GM18951 (cell line): ENCODE data around the gene SHMT1.
"Not testable (repeated sequence)": the region's sequence is repeated elsewhere in the genome, so short reads cannot be mapped to it uniquely, and the experiment has no call there.

ENCODE experiments used
- POLR2A ChIP-seq: IDR thresholded peaks from 4 replicates; pipeline ENCODE4 v1.6.1; 2011; ENCODE audit warnings: mild to moderate bottlenecking; ENCODE audit not compliant: insufficient read length, insufficient read depth; ENCODE audit errors: extremely low read depth
- in situ Hi-C: fragments of 300-500 bp; cut with MboI; formaldehyde crosslinking; loops from one replicate; pipeline ENCODE4 v1.12.0; 2022; ENCODE audit warnings: low sequenced_read_pairs, mixed read lengths, inconsistent platforms; ENCODE audit not compliant: unreplicated experiment

Gene SHMT1

GRCh38 chr17:18381953-18382245 lies 18.5 kb upstream of the SHMT1 start:
- TF ChIP-seq POLR2A = no peak
- in situ Hi-C loops = no loop called here

- in situ Hi-C loops = no loop called here
- no peak for TF ChIP-seq POLR2A
Observed at GRCh38 chr17:18381158-18381952, 18.0 kb upstream of the SHMT1 start.

GRCh38 chr17:18380471-18381157 lies 17.3 kb upstream of the SHMT1 start:
- no peak for TF ChIP-seq POLR2A
- in situ Hi-C loops = no loop called here

DNA sequence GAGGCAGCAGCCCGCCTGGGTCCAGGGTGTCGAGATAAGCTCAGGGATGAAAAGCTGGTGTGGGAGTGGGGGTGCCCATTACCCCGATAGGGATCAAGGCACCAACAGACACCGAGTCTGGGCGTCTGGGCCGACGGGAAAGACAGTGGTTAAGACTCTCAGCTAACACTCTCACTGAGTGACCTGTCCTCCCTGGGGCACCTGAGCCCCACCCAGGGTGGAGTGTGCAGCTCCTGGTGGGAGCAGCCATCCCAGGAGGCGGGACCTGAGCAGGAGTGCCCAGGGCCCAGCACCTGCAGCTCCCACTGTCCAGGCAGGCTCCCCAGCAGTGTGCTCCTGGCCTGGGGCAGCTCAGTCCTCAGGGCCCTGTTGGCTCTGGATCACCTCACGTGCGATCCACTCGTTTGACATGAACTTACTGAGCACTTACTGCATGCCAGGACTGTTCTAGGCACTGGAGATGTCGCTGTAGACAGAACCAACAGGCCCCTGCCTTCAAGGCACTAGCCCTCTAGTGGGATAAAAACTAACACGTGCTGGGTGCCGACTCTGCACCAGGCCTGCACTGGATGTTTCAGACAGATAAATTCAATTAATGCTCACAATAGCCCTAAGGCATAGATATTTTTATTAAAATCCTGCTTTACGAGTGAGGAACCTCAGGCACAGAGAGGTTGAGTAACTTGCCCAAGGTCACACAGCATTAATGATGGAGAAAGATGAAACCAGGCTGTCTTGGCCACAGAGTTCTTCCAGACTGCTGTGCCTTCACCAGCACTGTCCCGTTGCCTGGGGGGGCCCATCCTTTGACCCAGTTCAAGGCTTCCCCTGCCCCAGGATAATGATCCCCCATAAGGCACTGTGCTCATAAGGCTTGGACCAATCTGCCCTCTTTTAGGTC lies 16.1 kb upstream of the SHMT1 start:
- no peak for TF ChIP-seq POLR2A
- in situ Hi-C loops = no loop called here

DNA sequence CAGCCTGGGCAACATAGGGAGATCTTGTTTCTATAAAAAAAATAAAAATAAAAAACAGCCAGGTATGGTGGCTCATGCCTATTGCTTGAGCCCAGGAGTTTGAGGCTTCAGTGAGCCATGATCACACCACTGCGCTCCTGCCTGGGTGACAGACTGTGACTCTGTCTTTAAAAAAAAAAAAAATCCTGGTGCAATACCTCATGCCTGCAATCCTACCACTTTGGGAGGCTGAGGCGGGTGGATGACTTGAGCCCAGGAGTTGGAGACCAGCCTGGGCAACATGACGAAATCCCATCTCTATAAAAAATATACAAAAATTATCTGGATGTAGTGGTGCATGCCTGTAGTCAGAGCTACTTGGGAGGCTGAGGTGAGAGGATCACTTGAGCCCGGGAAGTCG lies 15.3 kb upstream of the SHMT1 start:
- in situ Hi-C loops = not testable (repeated sequence)

DNA sequence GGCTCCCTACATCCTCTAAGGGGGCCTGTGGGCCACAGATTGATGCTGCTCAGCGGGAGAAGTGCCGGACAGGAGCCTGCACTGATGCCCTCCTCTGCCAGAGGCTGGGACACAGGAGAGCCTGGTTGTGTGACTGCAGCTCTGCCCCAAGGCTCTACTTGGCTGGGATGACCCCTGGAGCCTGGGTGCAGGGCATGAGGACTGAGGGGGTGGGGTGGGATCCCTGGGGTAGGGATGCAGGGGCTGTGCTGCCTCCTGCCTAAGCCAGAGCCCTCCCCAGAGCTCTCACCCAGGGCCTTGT lies 14.8 kb upstream of the SHMT1 start:
- in situ Hi-C loops = no loop called here

GRCh38 chr17:18377437-18378204 lies 14.3 kb upstream of the SHMT1 start, which contains the start of gene EVPLL:
TSS of gene EVPLL (plus strand) at chr17:18377778. CDS start at chr17:18380938, 3,160 bp downstream.
- no peak for TF ChIP-seq POLR2A
- in situ Hi-C loops = no loop called here

More for the DNA sequence above, 14.8 kb upstream of the SHMT1 start:
- TF ChIP-seq POLR2A = no peak

DNA sequence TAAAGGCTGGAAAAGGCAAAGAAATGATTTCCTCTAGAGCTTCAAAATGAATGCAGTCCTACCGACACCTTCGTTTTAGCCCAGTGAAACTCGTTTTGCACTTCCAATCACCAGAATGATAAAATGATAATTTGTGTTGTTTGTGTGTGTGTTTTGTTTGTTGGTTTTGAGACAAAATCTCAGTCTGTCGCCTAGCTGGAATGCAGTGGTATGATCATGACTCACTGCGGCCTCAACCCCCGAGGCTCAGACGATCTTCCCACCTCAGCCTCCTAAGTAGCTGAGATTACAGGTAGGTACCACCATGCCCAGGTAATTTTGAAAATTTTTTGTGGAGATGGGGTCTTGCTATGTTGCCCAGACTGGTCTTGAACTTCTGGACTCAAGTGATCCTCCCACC lies 10.9 kb upstream of the SHMT1 start:
- no peak for TF ChIP-seq POLR2A
- in situ Hi-C loops = no loop called here

DNA sequence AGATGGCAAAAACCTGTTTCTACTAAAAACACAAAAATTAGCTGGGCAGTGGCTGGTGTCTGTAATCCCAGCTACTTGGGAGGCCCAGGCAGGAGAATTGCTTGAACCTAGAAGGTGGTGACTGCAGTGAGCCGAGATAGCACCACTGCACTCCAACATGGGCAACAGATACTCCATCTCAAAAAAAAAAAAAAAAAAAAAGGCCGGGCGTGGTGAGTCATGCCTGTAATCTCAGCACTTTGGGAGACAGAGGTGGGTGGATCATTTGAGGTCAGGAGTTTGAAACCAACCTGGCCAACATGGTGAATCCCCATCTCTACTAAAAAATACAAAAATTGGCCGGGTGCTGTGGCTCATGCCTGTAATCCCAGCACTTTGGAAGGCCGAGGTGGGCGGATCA lies 9.8 kb upstream of the SHMT1 start:
- in situ Hi-C loops = not testable (repeated sequence)

DNA sequence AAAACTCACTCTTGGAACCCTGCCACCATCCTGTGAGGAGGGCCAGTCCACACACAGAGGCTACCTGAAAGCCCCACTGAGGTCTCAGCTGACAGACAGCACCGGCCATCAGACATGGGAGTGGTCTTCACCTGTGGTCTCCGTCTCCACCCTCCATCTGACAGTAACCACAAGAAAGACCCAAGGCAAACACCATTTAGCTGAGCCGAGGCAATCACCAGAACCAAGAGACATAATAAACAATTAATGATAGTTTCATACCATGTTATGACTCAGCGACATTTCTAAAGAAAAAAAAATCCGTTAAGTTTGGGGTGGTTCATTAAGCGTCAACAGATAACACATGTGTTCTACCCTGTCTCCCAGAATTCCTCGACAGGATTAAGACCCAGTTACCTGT lies 8.1 kb upstream of the SHMT1 start:
- in situ Hi-C loops = no loop called here

GRCh38 chr17:18370761-18371160 lies 7.4 kb upstream of the SHMT1 start:
- no peak for TF ChIP-seq POLR2A
- in situ Hi-C loops = no loop called here

More for the DNA sequence above, 8.1 kb upstream of the SHMT1 start:
- TF ChIP-seq POLR2A = no peak

DNA sequence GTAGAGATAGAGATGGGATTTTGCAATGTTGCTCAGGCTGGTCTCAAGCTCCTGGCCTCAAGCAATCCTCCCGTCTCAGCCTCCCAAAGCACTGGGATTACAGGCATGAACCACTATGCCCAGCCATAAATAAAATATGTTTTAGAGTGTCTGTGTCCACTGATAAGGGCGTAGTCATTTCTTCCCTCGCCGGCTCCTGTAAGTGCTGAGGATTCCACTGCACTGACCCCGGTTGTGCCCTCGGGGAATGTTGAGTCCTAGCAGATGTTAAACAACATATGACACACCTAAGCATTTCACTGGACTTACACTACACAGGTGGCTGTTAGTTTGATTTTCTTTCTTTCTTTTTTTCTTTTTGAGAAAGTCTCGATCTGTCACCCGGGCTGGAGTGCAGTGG lies 5.6 kb upstream of the SHMT1 start:
- in situ Hi-C loops = no loop called here

DNA sequence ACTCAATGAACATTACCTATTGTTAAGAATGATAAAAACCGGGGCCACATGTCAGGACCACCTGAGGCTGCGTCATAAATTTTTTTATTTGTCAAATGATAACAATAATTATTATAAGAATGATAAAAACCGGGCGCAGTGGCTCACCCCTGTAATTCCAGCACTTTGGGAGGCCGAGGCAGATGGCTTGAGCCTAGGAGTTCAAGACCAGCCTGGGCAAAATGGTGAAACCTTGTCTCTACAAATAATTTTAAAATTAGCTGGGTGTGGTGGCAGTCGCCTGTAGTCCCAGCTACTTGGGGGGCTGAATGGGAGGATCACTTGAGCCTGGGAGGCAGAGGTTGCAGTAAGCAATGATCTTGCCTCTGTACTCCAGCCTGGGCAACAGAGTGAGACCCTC lies 816 bp upstream of the SHMT1 start:
- TF ChIP-seq POLR2A = no peak
- in situ Hi-C loops = no loop called here

More for the DNA sequence above, 5.6 kb upstream of the SHMT1 start:
- TF ChIP-seq POLR2A = no peak
